ENCODE results near the gene MUSK.

- TF ChIP-seq CTCF (IDR thresholded peaks at IDR 0.05; ENCODE audit: low read length) = no peak
- no peak for TF ChIP-seq EZH2 (IDR thresholded peaks at IDR 0.05; ENCODE audit: borderline replicate concordance, low read length)
Measured at GRCh38 chr9:110700953-110701352, 32.4 kb downstream of the MUSK start.

Measured in OCI-LY1 (cell line).